Adrenal gland (tissue), 5 donors: ENCODE data around the gene LMNA.

ENCODE experiments used
- POLR2A ChIP-seq, 2 donors: fragments of 450-650 bp; IDR thresholded peaks; one replicate each; pipeline ENCODE4 v1.6.1; 2017; ENCODE audit warnings: antibody characterized with exemption in 2 of 2, mild to moderate bottlenecking in 2 of 2, moderate library complexity in 1 of 2
- TF ChIP-seq, protein P1 (sequence below), 6 experiments: fragments of 450-650 bp in 4 of 6; fragments of 200-600 bp in 2 of 6; sonication (generic) in 1 of 6; IDR thresholded peaks; 1 replicate in 5 of 6; 2 replicates in 1 of 6; pipeline versions ENCODE4 v1.5.1 to v1.8.0; 2016 to 2021; ENCODE audit warnings: antibody characterized with exemption in 6 of 6, mild to moderate bottlenecking in 2 of 6, moderate library complexity in 1 of 6
- donor health status: DM: no; HTN: no; CAD: no.

DNA sequence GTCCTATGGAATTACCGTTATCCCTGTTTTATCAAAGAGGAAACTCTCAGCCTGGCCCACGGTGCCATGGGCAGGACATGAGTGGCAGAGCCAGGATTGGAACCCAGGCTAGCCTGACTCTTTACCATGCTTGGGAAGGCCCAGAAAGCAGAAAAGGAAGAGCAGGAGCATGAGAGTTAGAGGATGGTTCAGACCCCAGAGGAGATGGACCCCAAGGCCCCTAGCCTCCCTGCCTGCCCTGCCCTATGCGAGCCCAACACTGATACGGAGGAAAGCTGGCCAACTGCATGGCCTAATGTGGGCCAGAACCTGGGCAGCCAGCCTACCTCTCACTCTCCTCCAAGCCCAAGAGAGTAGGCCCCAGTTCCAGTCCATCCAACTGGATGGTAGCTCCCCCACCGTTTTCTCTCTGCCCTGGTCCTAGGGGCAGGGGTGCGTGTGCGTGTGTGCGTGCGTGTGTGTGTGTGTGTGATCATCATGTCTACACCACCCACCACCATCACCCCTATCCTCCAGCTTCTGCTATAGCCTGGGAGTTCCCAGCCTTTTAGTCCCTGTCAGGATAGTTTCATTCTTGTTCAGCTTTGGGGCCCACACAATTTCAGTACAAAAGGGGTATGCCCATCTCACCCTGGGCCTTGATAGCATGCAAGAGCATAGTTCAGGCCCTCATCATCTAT lies 16.9 kb upstream of the LMNA start:
- TF ChIP-seq, protein P1, sequence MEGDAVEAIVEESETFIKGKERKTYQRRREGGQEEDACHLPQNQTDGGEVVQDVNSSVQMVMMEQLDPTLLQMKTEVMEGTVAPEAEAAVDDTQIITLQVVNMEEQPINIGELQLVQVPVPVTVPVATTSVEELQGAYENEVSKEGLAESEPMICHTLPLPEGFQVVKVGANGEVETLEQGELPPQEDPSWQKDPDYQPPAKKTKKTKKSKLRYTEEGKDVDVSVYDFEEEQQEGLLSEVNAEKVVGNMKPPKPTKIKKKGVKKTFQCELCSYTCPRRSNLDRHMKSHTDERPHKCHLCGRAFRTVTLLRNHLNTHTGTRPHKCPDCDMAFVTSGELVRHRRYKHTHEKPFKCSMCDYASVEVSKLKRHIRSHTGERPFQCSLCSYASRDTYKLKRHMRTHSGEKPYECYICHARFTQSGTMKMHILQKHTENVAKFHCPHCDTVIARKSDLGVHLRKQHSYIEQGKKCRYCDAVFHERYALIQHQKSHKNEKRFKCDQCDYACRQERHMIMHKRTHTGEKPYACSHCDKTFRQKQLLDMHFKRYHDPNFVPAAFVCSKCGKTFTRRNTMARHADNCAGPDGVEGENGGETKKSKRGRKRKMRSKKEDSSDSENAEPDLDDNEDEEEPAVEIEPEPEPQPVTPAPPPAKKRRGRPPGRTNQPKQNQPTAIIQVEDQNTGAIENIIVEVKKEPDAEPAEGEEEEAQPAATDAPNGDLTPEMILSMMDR (IDR thresholded peaks at IDR 0.05): no peak
- TF ChIP-seq POLR2A (IDR thresholded peaks at IDR 0.05): no peak
